SKM-1 (cell line): Measurements from ENCODE around the gene MRTFA.
"Not testable (repeated sequence)": the region's sequence is repeated elsewhere in the genome, so short reads cannot be mapped to it uniquely, and the experiment has no call there.

Experiments
- DNase-seq: peaks from one replicate; lab custom pipeline; 2025; ENCODE audit not compliant: unreplicated experiment; lab: John Stamatoyannopoulos, UW

MRTFA gene

DNA sequence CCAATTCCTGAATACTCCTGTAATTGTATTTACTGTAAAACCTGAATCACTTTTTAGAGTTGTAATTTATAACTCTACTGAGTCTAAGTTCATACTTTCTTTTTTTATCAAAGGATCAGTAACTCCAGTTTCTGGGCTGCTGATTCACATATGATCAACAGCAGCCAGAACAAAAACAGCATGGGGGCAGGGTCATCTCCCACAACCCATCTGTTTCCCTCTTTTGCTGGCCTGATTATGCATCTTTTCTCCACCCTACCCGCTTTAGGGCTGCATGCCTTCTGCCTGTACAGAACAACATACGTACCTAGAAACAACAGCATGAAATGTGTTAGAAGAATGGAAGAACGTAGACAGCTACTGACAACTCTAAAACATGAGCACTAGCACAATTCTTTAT lies 76.0 kb downstream of the MRTFA start:
- DNase-seq = no peak

DNA sequence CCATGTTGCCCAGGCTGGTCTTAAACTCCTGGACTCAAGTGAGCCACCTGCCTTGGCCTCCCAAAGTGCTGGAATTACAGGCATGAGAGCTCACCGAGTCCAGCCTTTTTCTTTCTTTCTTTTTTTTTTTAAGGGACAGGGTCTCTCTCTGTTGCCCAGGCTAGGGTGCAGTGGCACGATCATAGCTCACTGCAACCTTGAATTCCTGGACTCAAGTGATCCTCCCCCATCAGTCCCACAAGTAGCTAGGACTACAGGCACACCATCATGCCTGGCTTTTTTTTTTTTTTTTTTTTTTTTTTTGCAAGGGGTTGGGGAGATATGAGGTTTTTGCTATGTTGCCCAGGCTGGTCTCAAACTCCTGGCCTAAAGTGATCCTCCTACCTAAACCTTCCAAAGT lies 78.5 kb downstream of the MRTFA start:
- DNase-seq = no peak

DNA sequence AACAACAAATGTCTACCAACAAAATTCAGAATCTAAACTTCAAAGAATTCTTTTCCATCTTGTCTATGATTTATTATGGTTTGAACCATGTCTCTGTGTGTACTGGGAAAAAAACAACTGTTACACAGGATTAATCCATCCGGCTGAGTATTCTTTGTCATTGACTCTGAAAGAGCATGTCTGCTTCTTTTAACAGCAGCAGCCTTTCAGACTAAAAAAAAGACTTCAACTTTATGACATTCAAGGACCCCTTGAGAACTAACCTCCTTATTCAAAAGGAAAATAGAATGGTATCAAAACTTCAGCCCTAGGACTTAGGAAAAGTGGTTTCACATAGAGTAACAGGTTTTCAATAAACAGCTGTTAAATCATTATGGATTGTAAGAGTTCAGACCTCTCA lies 79.9 kb downstream of the MRTFA start:
- DNase-seq = no peak

DNA sequence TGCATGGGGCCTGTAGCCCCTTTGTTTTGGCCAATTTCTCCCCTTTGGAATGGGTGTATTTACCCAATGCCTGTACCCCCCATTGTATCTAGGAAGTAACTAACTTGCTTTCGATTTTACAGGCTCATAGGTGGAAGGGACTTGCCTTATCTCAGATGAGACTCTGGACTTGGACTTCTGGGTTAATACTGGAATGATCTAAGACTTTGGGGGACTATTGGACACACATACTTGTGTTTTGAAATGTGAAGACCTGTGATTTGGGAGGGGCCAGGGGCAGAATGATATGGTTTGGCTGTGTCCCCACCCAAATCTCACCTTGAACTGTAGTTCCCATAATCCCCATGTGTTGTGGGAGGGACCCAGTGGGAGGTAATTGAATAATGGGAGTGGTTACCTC lies 82.5 kb downstream of the MRTFA start:
- not testable (repeated sequence) for DNase-seq

DNA sequence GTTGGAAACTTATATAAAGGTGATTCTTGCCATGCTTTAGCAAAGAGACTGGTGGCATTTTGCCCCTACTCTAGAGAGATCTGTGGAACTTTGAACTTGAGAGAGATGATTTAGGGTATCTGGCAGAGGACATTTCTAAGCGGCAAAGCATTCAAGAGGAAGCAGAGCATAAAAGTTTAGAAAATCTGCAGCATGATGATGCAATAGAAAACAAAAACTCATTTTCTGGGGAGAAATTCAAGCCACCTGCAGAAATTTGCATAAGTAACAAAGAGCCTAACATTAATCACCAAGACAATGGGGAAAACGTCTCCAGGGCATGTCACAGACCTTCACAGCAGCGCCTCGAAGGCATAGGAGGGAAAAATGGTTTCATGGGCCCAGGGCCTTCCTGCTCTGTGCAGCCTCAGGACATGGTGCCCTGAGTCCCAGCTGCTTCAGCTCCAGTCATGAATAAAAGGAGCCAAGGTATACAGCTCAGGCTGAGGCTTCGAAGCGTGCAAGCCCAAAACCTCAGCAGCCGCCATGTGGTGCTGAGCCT lies 83.4 kb downstream of the MRTFA start:
- no peak for DNase-seq

DNA sequence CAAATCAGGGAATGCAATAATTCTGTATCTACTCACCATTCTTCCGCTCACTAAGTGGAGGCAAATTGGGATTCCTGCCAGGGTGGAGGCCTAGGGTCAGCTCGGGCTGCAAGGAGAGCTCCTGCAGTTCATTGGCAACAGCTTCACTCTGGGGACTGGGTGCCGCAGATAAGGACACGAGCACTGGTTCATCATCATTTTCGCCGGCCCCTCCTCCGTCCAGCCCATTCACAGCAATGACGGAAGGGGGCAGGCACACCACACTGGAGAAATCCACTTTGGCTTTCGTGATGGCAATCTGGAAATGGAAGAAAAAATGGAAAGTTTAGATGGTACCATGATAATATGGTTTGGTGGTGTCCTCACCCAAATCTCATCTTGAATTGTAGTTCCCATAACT lies 84.4 kb downstream of the MRTFA start:
- no peak for DNase-seq

DNA sequence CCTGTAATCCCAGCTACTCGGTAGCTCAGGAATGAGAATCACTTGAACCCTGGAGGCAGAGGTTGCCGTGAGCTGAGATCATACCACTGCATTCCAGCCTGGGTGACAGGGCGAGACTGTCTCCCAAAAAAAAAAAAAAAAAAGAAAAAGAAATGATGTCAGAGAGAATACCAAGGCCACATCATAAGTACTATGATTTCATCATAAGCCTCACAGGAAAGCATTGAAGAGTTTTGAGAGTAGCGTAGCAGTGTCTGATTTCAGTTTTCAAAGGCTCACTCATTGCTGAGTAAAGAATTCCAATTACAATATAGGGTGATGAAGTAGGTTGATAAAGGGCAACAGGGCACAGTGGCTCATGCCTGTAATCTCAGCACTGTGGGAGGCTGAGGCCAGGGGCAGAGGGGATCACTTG lies 88.8 kb downstream of the MRTFA start:
- DNase-seq = no peak

DNA sequence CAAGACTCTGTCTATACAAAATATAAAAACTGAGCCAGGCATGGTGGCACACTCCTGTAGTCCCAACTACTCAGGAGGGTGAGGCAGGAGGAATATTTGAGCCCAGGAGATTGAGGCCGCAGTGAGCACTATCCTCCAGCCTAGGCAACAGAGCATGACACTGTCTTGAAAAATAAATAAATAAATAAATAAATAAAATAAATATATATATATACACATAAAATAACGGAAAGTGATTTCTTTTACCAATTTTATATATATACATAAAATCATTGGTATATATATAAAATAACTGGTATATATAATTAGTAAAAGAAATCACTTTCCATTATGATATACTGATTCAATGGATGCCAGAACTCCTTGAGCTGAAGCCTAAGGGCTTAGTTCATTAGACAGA lies 91.8 kb downstream of the MRTFA start:
- no peak for DNase-seq

DNA sequence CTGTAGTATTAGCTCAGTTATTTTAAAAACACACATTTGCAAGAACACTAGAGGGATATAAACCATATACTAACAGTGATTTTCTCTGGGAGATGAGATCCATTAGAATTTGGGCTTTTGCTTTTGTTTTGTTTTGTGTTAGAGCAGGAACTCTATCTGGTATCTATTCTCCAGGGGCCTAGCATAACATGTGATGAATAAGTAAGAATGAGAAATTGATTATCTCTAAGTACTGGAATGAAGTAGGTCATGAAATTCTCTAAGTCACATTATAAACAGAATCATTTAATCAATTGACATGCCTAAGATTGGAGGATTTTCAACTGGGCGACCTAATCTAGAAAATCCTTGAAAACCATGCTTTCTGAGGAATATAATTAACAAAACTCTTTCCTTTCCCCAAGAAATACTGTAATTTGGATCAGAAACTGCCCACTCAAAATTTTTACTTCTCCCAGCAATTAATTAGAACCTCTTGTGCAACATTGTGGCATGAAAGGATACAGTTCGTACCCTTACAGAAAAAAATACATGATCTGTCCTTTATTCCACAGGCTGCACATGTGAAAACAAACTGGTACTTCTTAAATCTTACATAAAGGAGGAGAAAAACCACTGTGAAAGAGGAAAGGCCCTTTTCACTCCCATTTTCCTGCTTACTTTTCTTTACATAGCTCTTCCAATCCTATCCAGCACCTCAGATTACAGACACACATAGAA lies 93.5 kb downstream of the MRTFA start:
- no peak for DNase-seq

DNA sequence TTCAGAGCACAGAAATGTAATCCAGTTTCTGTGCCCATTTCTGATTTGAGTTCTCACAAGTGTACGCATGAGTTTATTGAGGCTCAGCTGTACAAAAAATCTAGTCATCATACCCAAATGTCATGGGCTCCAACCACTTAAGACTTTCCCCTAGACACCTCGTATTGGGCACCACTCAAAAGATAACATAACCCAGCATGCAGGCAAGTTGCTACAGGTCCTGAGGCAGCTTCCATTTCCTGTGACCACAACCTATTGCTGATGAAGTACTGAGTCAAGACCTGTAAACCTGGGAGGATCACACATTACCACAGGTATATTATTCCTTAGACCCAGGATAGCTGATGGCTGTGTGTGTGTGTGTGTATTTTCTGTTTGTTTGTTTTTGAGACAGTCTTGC lies 95.2 kb downstream of the MRTFA start:
- no peak for DNase-seq

DNA sequence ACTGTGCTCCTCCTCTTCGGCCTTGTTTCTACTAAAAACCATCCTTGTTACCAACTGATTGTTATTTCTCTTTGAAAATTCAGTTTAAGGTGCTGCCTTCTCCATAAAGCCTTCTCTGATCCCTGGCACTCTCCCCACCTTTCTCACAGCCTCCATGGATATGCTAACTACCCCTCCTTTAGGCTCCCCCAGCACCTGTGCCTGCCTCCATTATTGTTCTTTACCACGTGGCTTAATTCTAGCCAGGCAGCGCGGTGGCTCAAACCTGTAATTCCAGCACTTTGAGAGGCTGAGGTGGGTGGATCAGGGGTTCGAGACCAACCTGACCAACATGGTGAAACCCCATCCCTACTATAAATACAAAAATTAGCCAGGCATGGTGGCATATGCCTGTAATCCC lies 96.3 kb downstream of the MRTFA start:
- no peak for DNase-seq

DNA sequence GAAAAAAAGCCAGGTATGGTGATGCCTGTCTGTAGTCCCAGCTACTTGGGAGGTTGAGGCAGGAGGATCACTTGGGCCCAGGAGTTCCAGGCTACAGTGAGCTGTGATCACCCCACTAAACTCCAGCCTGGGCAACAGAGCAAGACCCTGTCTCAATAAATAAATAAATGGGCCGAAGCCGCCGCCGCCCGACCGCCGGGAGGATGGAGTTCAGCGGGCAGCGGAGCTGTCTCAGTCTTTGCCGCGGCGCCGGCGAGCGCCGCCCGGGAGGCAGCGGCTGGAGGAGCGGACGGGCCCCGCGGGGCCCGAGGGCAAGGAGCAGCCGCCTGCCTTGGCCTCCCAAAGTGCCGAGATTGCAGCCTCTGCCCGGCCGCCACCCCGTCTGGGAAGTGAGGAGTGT lies 100.4 kb downstream of the MRTFA start:
- not testable (repeated sequence) for DNase-seq

DNA sequence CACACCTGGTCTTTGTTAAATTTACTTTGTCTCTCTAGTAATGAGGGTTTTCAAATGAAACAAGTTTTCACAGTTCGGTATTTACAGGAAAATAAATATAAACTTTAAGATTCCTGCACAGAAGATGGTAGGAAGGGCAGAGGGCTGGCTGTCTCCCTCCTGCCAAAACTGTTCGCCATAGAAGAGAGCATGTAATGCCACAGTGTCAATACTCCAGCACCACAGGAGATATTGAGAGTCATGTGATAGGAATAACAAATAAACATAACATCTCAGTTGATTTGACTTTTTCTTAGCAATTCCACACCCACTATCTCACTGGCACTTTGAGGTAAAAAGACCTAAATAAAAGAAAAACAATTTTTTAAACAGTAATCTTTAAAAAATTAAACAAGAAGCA lies 100.9 kb downstream of the MRTFA start:
- no peak for DNase-seq

DNA sequence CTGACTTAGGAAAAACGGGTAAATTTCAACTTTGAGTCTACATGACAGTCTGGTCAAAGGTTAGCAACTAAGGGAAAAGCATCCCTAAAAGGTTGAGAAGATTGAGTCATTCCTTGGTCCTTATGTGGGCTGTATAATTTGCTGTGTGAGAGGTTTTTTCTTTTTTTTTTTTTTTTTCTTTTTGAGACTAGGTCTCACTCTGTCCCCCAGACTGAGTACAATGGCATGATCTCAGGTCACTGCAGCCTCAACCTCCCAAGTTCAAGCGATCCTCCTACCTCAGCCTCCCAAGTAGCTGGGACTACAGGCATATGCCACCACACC lies 101.4 kb downstream of the MRTFA start:
- no peak for DNase-seq

DNA sequence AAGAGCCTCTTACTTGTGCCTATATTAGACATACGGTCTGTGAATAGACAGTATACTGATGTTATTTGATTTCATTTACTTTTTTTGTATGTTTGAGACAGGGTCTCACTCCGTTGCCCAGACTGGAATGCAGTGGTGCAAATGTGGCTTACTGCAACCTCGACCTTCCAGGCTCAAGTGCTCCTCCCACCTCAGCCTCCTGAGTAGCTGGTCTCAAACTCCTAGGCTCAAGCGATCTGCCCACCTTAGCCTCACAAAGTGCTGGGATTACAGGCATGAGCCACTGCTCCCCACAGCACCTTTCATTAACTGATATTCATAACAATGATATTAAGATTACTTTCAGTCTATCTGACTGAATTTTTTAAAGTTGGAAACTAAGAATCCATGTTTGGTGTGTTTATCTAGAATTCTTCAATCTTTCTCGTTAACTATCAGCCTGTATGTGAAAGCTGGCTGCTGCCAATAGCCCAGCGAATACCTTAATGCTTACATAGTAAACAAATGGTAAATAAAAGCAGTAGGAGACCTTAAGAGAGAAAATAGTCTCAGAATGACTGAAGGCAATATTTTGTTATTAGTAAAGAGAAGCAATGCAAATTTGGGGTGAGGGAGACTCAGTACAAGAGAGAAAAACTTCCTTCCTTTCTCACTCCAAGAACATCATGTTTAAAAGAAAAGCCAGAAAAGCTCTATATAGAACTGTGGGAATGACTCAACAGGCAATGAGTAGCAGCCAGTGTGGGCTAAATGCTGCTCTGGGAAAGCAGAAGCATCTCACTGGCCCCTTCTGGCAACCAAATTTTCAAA lies 101.9 kb downstream of the MRTFA start:
- peak; percentile 41 for DNase-seq

DNA sequence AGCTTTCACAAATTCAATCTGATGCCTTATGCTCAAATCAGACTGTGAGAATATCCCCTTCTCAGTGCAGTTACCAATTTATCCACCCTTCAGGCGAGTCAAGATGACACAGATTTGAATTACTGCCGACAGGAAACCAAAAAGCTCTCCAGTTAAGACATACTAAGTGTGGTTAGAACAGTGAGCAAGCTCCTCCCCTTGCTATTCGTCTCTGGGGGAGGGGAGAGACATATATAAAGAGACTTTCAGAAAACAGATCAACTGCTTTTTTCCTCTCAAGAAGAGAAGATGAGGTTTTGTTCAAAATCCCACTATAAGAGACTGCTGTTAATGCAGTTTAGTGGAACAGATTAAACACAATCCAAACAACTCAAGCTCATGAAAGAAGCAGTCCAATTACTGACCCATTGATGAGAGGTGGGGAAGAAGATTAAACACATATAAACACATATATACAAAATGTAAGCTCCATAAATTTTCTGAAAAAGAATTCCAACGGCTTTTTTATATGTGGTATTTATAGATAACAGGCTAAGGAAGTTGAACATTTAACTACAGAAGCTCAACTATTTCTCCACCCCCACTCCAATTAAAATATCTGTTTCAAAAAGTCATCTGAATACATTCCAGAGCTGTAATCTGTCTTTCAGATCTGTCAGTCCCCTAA lies 102.7 kb downstream of the MRTFA start:
- DNase-seq = peak; percentile 41

DNA sequence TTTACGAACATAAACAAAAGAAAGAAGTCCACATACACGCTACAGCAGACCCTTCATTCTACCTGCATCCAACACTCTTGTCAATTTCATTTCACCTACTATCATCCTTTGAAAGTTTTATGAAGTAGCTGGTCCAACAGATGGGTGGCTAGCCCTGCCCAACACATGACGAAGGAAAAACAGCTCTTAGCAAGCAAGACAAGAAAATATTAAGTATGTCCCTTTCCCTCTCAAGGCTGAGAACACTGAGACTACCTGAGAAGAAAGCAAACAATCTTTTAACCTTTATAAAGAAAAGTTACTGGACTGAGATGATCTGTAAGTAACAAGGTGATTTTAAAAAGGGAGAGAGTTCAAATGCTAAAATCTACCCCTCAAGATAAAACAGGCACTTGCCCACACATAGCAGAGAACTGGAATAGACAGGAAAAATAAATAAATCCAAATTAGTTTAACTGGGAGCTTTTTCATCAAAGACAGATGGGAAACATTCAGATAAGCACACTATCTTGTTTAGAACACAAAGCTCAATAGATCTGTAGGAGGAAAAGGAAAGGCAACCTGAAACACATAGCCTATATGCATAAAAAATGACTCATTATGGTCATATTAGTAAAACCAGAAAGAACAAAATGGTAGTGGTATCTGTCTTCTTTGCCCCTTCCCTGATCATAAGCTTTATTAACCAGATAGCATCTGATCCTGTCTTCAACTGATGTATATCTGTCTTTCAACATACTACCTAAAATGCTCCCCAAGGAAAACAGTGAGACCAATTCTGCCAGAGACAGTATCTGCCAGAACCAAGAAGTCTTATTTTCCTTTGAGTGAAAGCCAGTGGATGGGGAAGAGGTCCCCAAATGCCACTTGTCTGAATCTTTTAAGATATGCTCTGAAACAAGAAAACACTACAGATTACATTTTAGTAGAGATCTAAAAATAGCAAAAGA lies 104.3 kb downstream of the MRTFA start:
- no peak for DNase-seq

DNA sequence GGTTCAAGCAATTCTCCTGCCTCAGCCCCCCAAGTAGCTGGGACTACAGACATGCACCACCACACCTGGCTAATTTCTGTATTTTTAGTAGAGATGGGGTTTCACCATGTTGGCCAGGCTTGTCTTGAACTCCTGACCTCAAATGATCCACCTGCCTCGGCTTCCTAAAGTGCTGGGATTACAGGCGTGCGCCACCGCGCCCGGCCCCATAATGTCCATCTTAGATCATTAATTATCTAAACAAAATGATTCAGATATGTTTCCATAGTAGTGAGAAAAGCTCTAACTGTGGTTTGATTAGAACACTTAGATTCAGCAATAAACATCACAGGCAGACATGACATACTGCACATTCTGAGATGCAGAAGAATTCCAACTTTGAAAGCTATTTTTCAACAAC lies 106.1 kb downstream of the MRTFA start:
- DNase-seq = not testable (repeated sequence)

DNA sequence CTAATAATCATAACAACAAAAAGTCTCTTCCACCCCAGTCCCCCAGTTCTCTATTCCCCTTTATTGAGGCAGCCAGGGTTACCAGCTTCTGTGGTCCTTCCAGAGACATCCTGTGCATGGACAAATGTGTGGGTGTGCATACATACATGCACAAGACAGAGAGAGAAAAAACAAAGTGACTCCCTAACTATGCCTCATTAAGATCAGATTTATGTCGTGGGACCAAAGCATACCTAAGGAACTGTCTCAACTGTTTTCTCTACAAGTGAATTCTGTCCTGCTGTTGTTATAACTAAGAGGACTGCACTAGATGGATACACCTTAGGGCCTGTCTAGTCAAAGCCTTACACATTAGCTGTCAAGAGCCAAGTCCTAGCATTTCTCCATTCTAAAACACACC lies 106.7 kb downstream of the MRTFA start:
- no peak for DNase-seq

DNA sequence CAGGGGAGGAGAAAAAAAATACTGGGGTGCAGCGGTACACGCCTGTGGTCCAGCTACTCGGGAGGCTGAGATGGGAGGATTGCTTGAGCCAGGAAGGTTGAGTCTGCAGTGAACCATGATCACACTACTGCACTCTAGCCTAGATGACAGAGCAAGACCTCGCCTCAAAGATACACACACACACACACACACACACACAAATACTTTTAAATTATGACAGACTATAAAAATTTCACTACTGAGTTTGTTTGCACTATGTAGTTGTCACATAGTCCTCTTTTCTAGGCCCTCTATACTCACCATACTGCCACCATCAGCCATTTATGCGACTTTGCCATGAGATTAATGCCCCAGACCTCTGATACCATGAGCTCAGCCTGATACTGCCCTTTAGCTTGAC lies 109.6 kb downstream of the MRTFA start:
- DNase-seq = no peak
